ENCODE results near the gene ETFA.
A peak's percentile ranks its signal among the peaks of the same experiment; 100 is the strongest.

ETFA gene

GRCh38 chr15:76209523-76209922, 101.7 kb downstream of the ETFA start:
- DNase-seq, result no peak

- DNase-seq, result no peak
Measured at GRCh38 chr15:76208786-76209424, 102.4 kb downstream of the ETFA start.

GRCh38 chr15:76208084-76208785, 103.0 kb downstream of the ETFA start:
- DNase-seq, result peak; percentile 12

- DNase-seq, result peak; percentile 56
Measured at GRCh38 chr15:76206325-76206976, 104.8 kb downstream of the ETFA start.

- DNase-seq, result no peak
Measured at GRCh38 chr15:76204916-76205460, 106.3 kb downstream of the ETFA start.

- peak; percentile 12 for DNase-seq
Measured at GRCh38 chr15:76204109-76204845, 107.0 kb downstream of the ETFA start.

- peak; percentile 12 for DNase-seq
Measured at GRCh38 chr15:76203346-76204108, 107.7 kb downstream of the ETFA start.

GRCh38 chr15:76201536-76202255, 109.6 kb downstream of the ETFA start:
- DNase-seq, result no peak

- DNase-seq, result peak; percentile 31
Measured at GRCh38 chr15:76200641-76201105, 110.6 kb downstream of the ETFA start.

GRCh38 chr15:76200083-76200465, 111.2 kb downstream of the ETFA start:
- DNase-seq, result no peak

- no peak for DNase-seq
Measured at GRCh38 chr15:76199106-76200082, 111.9 kb downstream of the ETFA start.

- DNase-seq, result no peak
Measured at GRCh38 chr15:76198456-76199105, 112.7 kb downstream of the ETFA start.

- no peak for DNase-seq
Measured at GRCh38 chr15:76197703-76198455, 113.4 kb downstream of the ETFA start.

- peak; percentile 63 for DNase-seq
Measured at GRCh38 chr15:76196269-76197231, 114.7 kb downstream of the ETFA start.

- no peak for DNase-seq
Measured at GRCh38 chr15:76195506-76196268, 115.6 kb downstream of the ETFA start.

GRCh38 chr15:76193934-76194333, 117.3 kb downstream of the ETFA start:
- DNase-seq, result no peak

GRCh38 chr15:76192715-76193114, 118.6 kb downstream of the ETFA start:
- DNase-seq, result no peak
